Measurements from ENCODE around the gene PDSS2.

DNA sequence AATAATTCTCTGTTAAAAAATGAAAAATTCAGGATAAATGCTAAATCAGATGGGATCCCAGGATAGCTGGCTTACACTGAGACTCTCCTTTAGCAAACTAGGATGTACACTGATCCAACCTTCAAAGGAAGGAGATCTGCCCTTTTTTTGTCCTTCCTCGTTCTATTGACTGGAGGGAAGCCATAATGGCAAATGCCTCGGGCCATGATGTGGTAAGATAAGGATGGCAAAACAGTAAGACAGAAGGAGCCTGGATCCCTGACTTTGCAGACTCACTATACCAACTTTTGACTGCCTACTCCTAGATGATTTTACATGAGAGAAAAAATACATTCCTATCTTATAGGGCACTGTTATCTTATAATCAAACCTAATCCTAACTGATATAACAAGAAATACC lies 187.1 kb downstream of the PDSS2 start:
- TF ChIP-seq, protein P1, sequence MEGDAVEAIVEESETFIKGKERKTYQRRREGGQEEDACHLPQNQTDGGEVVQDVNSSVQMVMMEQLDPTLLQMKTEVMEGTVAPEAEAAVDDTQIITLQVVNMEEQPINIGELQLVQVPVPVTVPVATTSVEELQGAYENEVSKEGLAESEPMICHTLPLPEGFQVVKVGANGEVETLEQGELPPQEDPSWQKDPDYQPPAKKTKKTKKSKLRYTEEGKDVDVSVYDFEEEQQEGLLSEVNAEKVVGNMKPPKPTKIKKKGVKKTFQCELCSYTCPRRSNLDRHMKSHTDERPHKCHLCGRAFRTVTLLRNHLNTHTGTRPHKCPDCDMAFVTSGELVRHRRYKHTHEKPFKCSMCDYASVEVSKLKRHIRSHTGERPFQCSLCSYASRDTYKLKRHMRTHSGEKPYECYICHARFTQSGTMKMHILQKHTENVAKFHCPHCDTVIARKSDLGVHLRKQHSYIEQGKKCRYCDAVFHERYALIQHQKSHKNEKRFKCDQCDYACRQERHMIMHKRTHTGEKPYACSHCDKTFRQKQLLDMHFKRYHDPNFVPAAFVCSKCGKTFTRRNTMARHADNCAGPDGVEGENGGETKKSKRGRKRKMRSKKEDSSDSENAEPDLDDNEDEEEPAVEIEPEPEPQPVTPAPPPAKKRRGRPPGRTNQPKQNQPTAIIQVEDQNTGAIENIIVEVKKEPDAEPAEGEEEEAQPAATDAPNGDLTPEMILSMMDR (IDR thresholded peaks at IDR 0.05) = no peak
- TF ChIP-seq CHD2 (IDR thresholded peaks at IDR 0.05; ENCODE audit: low read length, partially characterized antibody) = no peak
- no peak for TF ChIP-seq YY1 (IDR thresholded peaks at IDR 0.05; ENCODE audit: low read depth)
